Jurkat, Clone E6-1 (cell line): ENCODE measurements around the gene TCAF2.
"Not testable (repeated sequence)": the region's sequence is repeated elsewhere in the genome, so short reads cannot be mapped to it uniquely, and the experiment has no call there.

ENCODE experiments used
- DNase-seq: peaks from one replicate; pipeline ENCODE4 v3.0.0-alpha.2; 2011; ENCODE audit warnings: low read depth, low spot score
- H3K4me3 ChIP-seq: 2 replicates; pipeline ENCODE4 v1.5.1; 2011; ENCODE audit warnings: mild to moderate bottlenecking, low read length, control low read depth, moderate library complexity

TCAF2 gene

GRCh38 chr7:143650447-143650846, 29.7 kb downstream of the TCAF2 start:
- not testable (repeated sequence) for DNase-seq, H3K4me3 ChIP-seq
